MM.1S (cell line): ENCODE measurements around the gene L1CAM.

Source experiments
- DNase-seq: peaks from one replicate; pipeline ENCODE4 v3.0.0-alpha.2; 2015
- H2AFZ ChIP-seq: fragments of 300-600 bp; sonication (generic); 2 replicates; pipeline ENCODE4 v1.6.0; 2016; ENCODE audit warnings: antibody characterized with exemption, low read length
- H3F3A ChIP-seq: fragments of 300-600 bp; sonication (generic); 2 replicates; pipeline ENCODE4 v1.6.1; 2016; ENCODE audit warnings: mild to moderate bottlenecking, antibody characterized with exemption, low read length, moderate library complexity, mixed read lengths; ENCODE audit not compliant: insufficient read depth
- H3K27ac ChIP-seq: fragments of 300-600 bp; sonication (generic); 2 replicates; pipeline ENCODE4 v1.5.1; 2016; ENCODE audit warnings: mild to moderate bottlenecking, low read length
- H3K27me3 ChIP-seq: fragments of 300-600 bp; sonication (generic); replicated peaks from 2 replicates; pipeline ENCODE4 v1.6.0; 2016; ENCODE audit warnings: low read length; ENCODE audit not compliant: insufficient read depth
- H3K36me3 ChIP-seq: fragments of 300-600 bp; sonication (generic); replicated peaks from 2 replicates; pipeline ENCODE4 v1.6.1; 2016; ENCODE audit warnings: mild to moderate bottlenecking, low read length, mixed read lengths; ENCODE audit not compliant: insufficient read depth
- H3K4me1 ChIP-seq: fragments of 300-600 bp; sonication (generic); 2 replicates; pipeline ENCODE4 v1.6.1; 2016; ENCODE audit warnings: low read length, mixed read lengths
- H3K4me2 ChIP-seq: fragments of 300-600 bp; sonication (generic); 2 replicates; pipeline ENCODE4 v1.6.0; 2016; ENCODE audit warnings: low read depth, low read length
- H3K4me3 ChIP-seq: fragments of 300-600 bp; sonication (generic); 2 replicates; pipeline ENCODE4 v1.5.1; 2016; ENCODE audit warnings: low read length, mixed read lengths
- H3K79me2 ChIP-seq: fragments of 300-600 bp; sonication (generic); 2 replicates; pipeline ENCODE4 v1.6.1; 2016; ENCODE audit warnings: mixed run types, low read length, mixed read lengths
- H3K9ac ChIP-seq: fragments of 300-600 bp; sonication (generic); 2 replicates; pipeline ENCODE4 v1.6.1; 2016; ENCODE audit warnings: low read length, mixed read lengths
- H3K9me2 ChIP-seq: fragments of 300-600 bp; sonication (generic); replicated peaks from 2 replicates; pipeline ENCODE4 v1.6.1; 2016; ENCODE audit warnings: mild to moderate bottlenecking, low read length, mixed read lengths; ENCODE audit not compliant: insufficient read depth
- H3K9me3 ChIP-seq: fragments of 300-600 bp; sonication (generic); replicated peaks from 2 replicates; pipeline ENCODE4 v1.6.1; 2016; ENCODE audit warnings: mild to moderate bottlenecking, low read length, mixed read lengths; ENCODE audit not compliant: insufficient read depth
- H4K20me1 ChIP-seq: fragments of 300-600 bp; sonication (generic); 2 replicates; pipeline ENCODE4 v1.6.1; 2016; ENCODE audit warnings: mild to moderate bottlenecking, low read length, moderate library complexity, mixed read lengths; ENCODE audit not compliant: insufficient read depth
- EZH2 ChIP-seq: fragments of 300-600 bp; sonication (generic); optimal IDR thresholded peaks from 2 replicates; pipeline ENCODE3; 2017; ENCODE audit warnings: low read depth, mild to moderate bottlenecking, antibody characterized with exemption, low read length, mixed read lengths
- EZH2phosphoT487 ChIP-seq: fragments of 300-600 bp; sonication (generic); IDR thresholded peaks from 2 replicates; pipeline ENCODE4 v1.6.1; 2018; ENCODE audit warnings: antibody characterized with exemption, low read length
- TF ChIP-seq, protein P1 (sequence below): fragments of 300-600 bp; sonication (generic); IDR thresholded peaks from 2 replicates; pipeline ENCODE4 v1.5.1; 2016; ENCODE audit warnings: antibody characterized with exemption, low read length, mixed read lengths

Gene L1CAM

DNA sequence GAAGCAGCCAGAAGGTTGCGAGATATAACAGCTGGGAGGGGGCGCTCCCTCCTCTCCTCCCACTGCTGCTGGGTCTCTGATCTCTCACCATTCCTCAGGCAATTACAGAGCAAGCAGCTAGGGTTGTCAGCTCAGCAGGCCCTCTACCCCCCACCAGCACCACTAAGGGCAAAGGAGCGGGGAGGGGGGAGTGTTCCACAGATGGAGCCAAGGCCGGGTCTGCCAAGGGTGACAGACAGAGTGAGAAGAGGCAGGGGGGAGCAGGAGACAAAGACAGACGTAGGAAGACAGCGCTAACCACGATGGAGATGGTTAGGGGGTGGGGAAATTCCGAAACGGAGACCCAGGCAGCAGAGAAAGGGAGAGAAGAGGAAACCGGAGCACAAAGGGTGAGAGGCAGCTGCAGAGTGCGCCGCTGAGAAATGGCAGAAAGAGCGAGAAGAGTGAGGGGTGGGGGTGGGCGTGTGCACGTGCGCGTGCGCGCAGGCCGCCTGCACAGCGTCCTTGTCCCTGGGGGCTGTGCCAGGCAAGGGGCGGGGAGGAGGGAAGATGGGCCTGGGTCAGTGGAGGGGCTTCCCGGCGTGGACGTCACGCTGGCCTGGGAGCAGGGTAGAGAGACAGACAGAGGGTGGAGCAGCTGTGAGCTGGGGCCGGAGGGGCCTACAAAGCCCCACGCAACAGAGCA, 6.9 kb downstream of the L1CAM start:
- Histone ChIP-seq H3K79me2 (no peaks in the 10 kb centered on the region), H3K9me3 (no peaks in the 10 kb centered on the region), H3K9ac (no peak overlapping the region), H3K4me3 (no peak overlapping the region), H3K4me2 (no peak overlapping the region), H3F3A (no peaks in the 10 kb centered on the region), H2AFZ (no peak overlapping the region), H3K4me1 (no peaks in the 10 kb centered on the region), H4K20me1 (no peaks in the 10 kb centered on the region), H3K9me2 (no peaks in the 10 kb centered on the region), H3K27ac (no peak overlapping the region), H3K36me3 (no peaks in the 10 kb centered on the region), H3K27me3 (peaks cover 33% of the 10 kb centered on the region)
- TF ChIP-seq, protein P1, sequence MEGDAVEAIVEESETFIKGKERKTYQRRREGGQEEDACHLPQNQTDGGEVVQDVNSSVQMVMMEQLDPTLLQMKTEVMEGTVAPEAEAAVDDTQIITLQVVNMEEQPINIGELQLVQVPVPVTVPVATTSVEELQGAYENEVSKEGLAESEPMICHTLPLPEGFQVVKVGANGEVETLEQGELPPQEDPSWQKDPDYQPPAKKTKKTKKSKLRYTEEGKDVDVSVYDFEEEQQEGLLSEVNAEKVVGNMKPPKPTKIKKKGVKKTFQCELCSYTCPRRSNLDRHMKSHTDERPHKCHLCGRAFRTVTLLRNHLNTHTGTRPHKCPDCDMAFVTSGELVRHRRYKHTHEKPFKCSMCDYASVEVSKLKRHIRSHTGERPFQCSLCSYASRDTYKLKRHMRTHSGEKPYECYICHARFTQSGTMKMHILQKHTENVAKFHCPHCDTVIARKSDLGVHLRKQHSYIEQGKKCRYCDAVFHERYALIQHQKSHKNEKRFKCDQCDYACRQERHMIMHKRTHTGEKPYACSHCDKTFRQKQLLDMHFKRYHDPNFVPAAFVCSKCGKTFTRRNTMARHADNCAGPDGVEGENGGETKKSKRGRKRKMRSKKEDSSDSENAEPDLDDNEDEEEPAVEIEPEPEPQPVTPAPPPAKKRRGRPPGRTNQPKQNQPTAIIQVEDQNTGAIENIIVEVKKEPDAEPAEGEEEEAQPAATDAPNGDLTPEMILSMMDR: no peak
- TF ChIP-seq EZH2 (no peak), EZH2phosphoT487 (no peak)
- no peak for DNase-seq

DNA sequence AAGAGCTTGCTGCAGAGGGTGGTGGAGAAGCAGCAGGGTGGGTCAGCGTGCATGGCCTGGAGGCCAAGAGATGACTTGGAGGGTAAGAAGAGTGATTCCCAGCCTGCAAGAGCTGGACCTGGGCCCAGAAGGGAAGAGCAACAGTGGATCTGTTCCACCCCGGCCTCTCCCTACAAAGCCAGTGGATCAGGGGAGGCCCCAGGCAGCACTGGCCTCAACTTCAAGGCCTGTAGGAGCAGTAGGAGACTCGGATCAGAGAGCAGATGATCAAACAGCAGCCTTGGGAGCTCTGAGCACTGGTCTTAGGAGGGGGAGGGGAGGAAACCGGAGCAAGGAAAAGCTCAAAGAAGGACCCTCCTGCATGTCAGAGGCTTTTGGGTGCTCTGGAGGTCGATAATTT, 7.6 kb downstream of the L1CAM start:
- Histone ChIP-seq H3K79me2 (no peaks in the 10 kb centered on the region), H2AFZ (no peak overlapping the region), H3K9ac (no peak overlapping the region), H4K20me1 (no peaks in the 10 kb centered on the region), H3K9me3 (no peaks in the 10 kb centered on the region), H3F3A (no peaks in the 10 kb centered on the region), H3K4me2 (no peak overlapping the region), H3K27ac (no peak overlapping the region), H3K9me2 (no peaks in the 10 kb centered on the region), H3K27me3 (peaks cover 35% of the 10 kb centered on the region), H3K36me3 (no peaks in the 10 kb centered on the region), H3K4me3 (no peak overlapping the region), H3K4me1 (no peaks in the 10 kb centered on the region)
- no peak for DNase-seq
- TF ChIP-seq EZH2 (no peak), EZH2phosphoT487 (no peak)
- TF ChIP-seq, protein P1: no peak

DNA sequence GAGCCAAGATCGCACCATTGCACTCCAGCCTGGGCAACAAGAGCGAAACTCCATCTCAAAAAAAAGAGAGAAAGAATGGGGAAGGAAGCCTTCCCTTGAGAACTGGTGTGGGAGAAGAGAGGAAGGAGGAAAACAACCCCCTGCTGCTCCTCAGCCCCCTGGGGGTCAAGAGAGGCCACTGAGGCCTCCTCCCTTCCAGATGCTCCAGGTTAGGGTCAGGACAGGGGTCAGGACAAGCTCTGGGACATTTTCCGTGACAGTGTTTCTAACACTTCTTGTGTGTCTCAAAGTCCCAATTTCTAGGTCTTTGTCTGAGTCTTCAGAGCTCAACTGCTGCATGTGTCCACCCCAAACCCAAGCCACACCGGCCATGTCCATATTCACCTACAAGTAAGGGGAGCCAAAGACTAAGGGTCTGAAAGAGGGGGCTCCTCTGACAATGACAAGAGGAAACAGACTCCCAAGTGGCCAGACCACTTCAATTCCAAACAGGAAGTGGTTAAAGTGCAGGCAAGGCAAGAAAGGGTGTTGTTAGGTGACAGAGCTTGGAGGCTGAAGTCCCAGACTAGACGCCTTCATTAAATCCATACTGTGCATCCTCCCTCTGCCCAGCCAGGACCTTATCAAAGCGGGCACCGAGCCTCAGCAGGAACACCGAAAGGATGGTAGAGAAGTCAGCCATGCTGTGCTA, 8.3 kb downstream of the L1CAM start:
- Histone ChIP-seq H3K9ac (no peak overlapping the region), H3K4me1 (no peaks in the 10 kb centered on the region), H3K9me2 (no peaks in the 10 kb centered on the region), H3F3A (no peaks in the 10 kb centered on the region), H3K9me3 (no peaks in the 10 kb centered on the region), H3K36me3 (no peaks in the 10 kb centered on the region), H3K27ac (no peak overlapping the region), H3K27me3 (peaks cover 41% of the 10 kb centered on the region), H3K4me3 (no peak overlapping the region), H3K79me2 (no peaks in the 10 kb centered on the region), H4K20me1 (no peaks in the 10 kb centered on the region), H3K4me2 (no peak overlapping the region), H2AFZ (no peak overlapping the region)
- DNase-seq: no peak
- TF ChIP-seq, protein P1: no peak
